ENCODE results near the gene BIRC3. TPM values are rescaled to one million over a fixed set of nuclear protein-coding genes. Genes with fewer than 3 reads are reported as not detected.
A peak's percentile ranks its signal among the peaks of the same experiment; 100 is the strongest.

Gene BIRC3
- total RNA-seq, 4 donors from 2014 or later: 33.8 to 160 (median 92.3) TPM

GRCh38 chr11:102319544-102319943 lies 2.3 kb downstream of the BIRC3 start:
- Histone ChIP-seq H3K27ac (peak overlapping the region; percentile 2 to 90 (median 84)), H3K27me3 (no peaks in the 10 kb centered on the region), H3K4me1 (peaks cover 0 to 26% (median 2%) of the 10 kb centered on the region in 4 donors), H3K9me3 (no peaks in the 10 kb centered on the region), H3K36me3 (peaks cover 0 to 4% (median 0%) of the 10 kb centered on the region in 3 donors), H3K4me3 (peak overlapping the region; percentile 55 to 71 (median 62))
- TF ChIP-seq CTCF (IDR thresholded peaks at IDR 0.05) (no peak), POLR2A (IDR thresholded peaks at IDR 0.05) (no peak)
- DNase-seq: no peak

GRCh38 chr11:102320188-102320587 lies 2.9 kb downstream of the BIRC3 start:
- H3K27ac ChIP-seq: peak overlapping the region; percentile 36 to 90 (median 84)
- no peak for DNase-seq
- peak overlapping the region; percentile 0 to 71 (median 58) for H3K4me3 ChIP-seq
- no peak for TF ChIP-seq CTCF (IDR thresholded peaks at IDR 0.05)
- TF ChIP-seq POLR2A (IDR thresholded peaks at IDR 0.05): no peak
- H3K27me3 ChIP-seq: no peaks in the 10 kb centered on the region
- H3K36me3 ChIP-seq: peaks cover 0 to 4% (median 0%) of the 10 kb centered on the region in 3 donors
- H3K4me1 ChIP-seq: peaks cover 0 to 21% (median 2%) of the 10 kb centered on the region in 4 donors
- no peaks in the 10 kb centered on the region for H3K9me3 ChIP-seq

GRCh38 chr11:102320679-102321078 lies 3.4 kb downstream of the BIRC3 start:
- Histone ChIP-seq H3K36me3 (peaks cover 0 to 4% (median 0%) of the 10 kb centered on the region in 3 donors), H3K4me3 (peak overlapping the region; percentile 0 to 71 (median 58)), H3K4me1 (peaks cover 0 to 21% (median 2%) of the 10 kb centered on the region in 4 donors), H3K9me3 (no peaks in the 10 kb centered on the region), H3K27me3 (no peaks in the 10 kb centered on the region), H3K27ac (peak overlapping the region; percentile 36 to 90 (median 84))
- TF ChIP-seq POLR2A (IDR thresholded peaks at IDR 0.05): no peak
- no peak for TF ChIP-seq CTCF (IDR thresholded peaks at IDR 0.05)
- DNase-seq: no peak

GRCh38 chr11:102322560-102322959 lies 5.3 kb downstream of the BIRC3 start:
- peak overlapping the region in 1 of 4 donors; percentile 84 for H3K27ac ChIP-seq

GRCh38 chr11:102323542-102324251 lies 6.4 kb downstream of the BIRC3 start:
- peaks cover 0 to 14% (median 0%) of the 10 kb centered on the region in 4 donors for H3K4me1 ChIP-seq
- DNase-seq: no peak

More at GRCh38 chr11:102322560-102322959, 5.3 kb downstream of the BIRC3 start:
- Histone ChIP-seq H3K9me3 (no peaks in the 10 kb centered on the region), H3K4me1 (peaks cover 0 to 14% (median 0%) of the 10 kb centered on the region in 4 donors), H3K27me3 (no peaks in the 10 kb centered on the region), H3K4me3 (no peak overlapping the region), H3K36me3 (peaks cover 0 to 20% (median 0%) of the 10 kb centered on the region in 3 donors)
- TF ChIP-seq CTCF (IDR thresholded peaks at IDR 0.05) (no peak), POLR2A (IDR thresholded peaks at IDR 0.05) (no peak)
- DNase-seq: no peak

More at GRCh38 chr11:102323542-102324251, 6.4 kb downstream of the BIRC3 start:
- Histone ChIP-seq H3K9me3 (no peaks in the 10 kb centered on the region), H3K4me3 (no peak overlapping the region), H3K27ac (no peak overlapping the region), H3K36me3 (peaks cover 0 to 31% (median 0%) of the 10 kb centered on the region in 3 donors), H3K27me3 (no peaks in the 10 kb centered on the region)
- no peak for TF ChIP-seq POLR2A (IDR thresholded peaks at IDR 0.05)
- no peak for TF ChIP-seq CTCF (IDR thresholded peaks at IDR 0.05)
